ENCODE results near the gene INSYN1.
A peak's percentile ranks its signal among the peaks of the same experiment; 100 is the strongest.
"Not testable (repeated sequence)": the region's sequence is repeated elsewhere in the genome, so short reads cannot be mapped to it uniquely, and the experiment has no call there.

Gene INSYN1

DNA sequence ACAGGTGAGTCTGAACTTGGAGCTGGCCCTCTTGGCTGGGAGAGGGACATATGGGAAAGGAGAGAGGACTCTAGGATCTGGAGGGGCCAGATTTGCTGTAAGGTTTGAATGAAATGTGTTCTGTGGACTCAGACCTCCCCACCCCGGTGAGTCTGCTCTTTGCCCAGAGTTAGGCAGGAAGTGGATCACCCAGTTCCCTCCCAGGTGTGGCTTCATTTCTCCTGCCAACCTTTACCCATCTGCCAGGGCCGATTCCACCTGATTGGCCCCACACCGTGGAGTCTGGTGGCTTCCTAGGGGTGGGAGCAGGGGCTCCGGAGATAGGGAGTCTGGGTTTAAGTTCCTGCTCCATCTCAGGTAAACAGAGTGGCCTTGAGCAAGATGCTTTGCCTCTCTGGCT, 43.5 kb downstream of the INSYN1 start:
- DNase-seq, result no peak

DNA sequence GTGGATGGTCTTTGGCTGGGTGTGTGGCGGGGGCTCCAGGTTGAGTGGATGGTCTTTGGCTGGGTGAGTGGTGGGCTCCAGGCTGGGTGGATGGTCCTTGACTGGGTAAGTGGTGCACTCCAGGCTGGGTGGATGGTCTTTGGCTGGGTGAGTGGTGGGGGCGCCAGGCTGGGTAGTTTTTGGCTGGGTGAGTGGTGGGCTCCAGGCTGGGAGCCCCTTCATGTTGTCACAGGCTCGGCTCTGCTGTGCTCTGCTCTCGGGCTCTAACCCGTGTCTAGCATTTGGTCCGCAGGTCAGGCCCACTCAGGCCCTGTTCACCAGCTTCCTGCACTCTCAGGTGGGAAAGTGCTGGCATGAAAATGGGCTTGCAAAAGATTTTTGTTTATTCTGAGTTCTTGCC, 43.9 kb downstream of the INSYN1 start:
- no peak for DNase-seq

DNA sequence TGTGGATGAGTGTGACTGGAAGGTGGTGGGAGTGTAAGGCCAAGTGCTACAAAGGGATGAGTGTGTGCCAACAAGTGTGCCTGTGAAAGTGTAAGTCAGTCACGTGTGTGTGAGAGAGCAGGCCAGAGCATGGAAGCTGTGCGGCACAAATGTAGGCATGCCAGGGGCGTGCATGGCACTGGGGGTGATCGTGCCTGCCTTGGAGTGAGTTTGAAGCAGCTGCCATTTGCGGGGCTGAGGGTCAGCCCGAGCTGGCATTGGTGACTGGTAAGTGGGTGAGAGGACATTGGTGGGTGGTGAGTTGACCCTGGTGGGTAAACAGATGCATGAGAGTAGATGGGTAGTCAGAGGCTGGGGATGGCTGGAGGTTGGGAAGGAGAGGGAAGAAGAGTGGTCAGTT, 44.5 kb downstream of the INSYN1 start:
- DNase-seq, result no peak

DNA sequence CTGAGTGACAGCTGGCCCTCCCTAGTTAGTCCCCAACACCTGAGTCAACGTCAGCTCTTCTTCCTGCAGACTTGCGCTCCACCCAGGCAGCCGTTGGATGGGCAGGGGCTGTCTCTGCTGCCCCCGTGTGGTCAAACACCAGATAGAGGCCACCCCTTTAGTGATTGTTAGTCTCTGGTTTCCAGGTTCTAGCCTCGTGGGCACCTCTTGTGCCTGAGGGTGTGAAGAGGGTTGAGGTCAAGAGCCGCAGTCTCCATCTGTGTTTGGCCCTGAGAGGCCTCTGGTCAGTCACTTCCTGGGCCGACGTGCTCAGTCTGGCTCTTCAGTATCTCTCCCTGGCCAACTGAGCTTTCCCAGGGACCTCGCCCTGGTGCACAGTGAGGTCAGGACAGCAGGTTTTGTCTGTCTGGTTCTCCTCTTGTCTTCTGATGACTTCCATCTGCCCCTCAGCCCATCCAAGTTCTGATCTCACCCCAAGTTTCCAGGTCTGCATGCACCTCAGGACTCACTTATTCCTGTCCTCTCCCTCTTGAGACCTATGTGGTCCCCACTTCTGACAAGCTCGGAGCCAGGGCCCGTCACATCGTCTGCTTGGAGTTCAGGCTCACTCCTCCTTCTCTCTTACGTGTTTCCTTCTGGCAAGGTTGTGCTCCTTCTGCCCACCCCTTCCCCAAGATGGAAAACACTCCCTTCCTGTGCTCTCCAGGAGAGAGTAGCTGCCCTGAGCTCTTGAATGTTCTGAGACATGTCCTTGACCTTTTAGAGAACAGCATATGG, 48.1 kb downstream of the INSYN1 start:
- DNase-seq, result no peak

DNA sequence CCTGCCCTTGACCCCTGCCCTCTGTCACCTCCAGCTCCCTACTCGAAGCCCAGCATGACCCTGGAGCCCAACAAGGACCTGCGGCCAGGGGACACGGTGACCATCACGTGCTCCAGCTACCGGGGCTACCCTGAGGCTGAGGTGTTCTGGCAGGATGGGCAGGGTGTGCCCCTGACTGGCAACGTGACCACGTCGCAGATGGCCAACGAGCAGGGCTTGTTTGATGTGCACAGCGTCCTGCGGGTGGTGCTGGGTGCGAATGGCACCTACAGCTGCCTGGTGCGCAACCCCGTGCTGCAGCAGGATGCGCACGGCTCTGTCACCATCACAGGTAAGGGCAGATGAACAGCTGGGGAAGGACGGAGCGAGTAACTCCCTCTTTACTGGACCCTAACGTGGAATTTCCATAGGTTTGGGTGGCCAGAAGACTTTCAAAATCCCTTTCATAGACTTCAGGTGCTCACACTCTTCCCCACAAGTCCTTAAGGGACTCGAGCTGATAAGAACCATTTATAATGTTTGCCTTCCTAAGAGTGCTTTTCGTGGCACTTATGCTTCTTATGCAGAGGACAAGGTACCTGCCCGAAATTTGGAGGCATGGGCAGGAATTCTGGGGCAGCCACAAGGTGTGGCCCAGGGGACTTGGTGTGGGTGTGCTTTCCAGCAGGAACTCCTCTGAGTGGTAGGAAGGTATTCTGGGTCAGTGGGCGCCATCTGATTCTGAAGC, 48.8 kb downstream of the INSYN1 start:
- not testable (repeated sequence) for DNase-seq

DNA sequence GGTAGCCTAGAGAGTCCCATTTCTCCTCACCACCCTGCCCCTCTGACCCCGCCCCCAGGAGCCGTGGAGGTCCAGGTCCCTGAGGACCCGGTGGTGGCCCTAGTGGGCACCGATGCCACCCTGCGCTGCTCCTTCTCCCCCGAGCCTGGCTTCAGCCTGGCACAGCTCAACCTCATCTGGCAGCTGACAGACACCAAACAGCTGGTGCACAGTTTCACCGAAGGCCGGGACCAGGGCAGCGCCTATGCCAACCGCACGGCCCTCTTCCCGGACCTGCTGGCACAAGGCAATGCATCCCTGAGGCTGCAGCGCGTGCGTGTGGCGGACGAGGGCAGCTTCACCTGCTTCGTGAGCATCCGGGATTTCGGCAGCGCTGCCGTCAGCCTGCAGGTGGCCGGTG, 49.5 kb downstream of the INSYN1 start:
- DNase-seq, result not testable (repeated sequence)

DNA sequence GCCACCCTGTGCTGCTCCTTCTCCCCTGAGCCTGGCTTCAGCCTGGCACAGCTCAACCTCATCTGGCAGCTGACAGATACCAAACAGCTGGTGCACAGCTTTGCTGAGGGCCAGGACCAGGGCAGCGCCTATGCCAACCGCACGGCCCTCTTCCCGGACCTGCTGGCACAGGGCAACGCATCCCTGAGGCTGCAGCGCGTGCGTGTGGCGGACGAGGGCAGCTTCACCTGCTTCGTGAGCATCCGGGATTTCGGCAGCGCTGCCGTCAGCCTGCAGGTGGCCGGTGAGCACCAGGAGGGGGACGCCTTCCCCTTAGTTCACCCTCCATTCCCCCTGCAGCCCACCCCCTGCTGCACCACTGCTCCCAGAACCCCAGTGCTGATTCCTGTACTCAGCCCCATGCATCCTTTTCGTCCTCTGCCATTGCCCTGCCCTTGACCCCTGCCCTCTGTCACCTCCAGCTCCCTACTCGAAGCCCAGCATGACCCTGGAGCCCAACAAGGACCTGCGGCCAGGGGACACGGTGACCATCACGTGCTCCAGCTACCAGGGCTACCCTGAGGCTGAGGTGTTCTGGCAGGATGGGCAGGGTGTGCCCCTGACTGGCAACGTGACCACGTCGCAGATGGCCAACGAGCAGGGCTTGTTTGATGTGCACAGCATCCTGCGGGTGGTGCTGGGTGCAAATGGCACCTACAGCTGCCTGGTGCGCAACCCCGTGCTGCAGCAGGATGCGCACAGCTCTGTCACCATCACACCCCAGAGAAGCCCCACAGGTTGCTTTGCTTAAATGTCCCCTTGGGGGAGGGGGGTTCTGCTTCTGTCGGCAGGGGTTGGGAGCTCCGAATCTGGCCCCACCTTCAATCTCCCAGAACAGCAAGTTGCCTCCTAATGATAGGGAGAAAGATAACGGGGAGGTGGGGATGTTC, 50.6 kb downstream of the INSYN1 start:
- not testable (repeated sequence) for DNase-seq

DNA sequence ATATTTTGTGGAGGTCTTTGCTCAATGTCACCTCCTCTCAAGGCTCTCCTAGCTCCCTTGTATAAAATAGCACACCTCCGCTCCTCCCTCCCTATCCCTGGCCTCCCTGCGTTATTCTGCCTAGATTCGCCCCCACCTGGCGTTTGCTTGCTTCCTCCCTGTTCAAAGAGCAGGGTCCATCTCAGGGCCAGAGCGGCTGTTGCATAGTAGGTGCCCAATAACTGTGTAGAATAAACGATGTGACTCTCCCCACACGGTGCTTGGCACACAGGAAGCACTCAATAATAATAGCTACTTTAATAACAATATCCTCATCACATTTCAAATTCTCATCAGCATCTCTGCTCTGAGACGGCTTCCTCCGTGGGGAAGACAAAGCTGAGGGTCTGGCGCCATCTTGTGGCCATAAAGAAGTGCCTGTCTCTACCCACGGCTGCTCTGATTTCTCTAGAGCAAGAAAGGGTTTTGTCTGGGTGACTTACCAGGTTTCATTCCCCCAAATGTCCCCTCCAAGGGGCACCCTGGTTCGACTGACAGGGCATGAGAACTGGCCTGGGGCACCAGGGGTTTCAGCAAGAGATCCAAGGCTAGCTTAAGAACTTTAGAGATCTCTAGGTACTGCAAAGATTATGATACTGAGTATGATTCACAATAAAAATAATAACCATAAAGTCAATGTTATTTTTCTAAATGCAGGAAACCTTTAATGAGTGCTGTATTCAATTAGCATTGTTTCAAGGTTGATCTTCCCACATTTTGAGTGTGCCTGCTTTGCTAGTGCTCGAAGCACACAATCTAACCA, 52.9 kb downstream of the INSYN1 start:
- DNase-seq, result peak; percentile 24

DNA sequence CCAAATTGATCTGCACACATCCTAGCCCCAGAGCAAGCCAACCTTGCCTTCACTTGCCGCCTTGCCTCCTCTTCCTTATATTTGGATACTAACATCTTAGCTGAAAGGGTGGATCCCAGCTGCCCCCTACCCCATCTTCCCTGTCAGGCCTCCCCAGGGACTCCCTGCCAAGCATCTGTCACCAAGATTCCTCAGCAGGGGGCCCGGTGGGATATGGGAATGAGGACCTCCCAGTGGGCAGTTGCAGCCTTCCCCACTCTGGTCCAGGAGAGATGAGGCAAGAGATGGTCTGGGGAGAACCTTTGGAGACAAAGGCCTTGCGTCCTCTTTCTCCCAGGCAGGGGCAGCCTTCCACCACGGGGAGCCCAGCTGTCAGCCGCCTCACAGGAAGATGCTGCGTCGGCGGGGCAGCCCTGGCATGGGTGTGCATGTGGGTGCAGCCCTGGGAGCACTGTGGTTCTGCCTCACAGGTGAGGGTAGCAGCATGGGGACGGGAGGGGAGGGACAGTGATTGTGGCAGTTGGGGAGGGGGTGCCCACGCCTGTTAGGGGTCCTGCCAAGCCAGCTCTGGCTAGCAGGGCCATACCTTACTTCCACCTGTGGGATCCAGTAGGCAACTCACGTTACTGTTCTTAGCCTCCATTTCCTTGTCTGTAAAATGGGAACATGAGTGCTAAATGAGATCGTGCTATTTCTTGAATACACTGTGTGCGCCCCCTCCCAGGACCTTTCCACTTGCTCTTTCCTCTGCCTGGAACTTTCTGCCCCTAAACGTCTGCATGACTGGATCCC, 53.7 kb downstream of the INSYN1 start:
- DNase-seq, result no peak

DNA sequence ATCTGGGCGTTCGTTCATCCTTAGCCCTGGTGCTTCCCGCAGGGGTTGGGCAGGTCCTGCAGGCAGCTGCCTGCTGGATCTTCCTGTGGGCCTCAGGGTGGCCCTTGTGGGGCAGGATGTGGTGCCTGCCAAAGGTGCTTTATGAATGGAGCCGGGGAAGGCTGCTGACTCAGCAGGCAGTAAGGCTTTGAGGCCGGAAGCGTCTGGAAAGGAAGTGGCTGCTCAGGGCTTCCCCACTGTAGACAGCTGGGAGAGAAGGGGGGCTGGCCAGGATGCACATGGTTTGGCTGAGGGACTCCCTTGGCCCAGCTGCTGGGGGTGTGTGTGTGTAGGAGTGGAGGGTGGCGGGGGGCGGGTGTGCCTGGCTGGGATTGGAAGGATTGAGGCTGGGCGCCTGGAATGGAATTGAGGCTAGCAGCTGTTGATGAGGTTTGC, 56.1 kb downstream of the INSYN1 start:
- peak; percentile 83 for DNase-seq

DNA sequence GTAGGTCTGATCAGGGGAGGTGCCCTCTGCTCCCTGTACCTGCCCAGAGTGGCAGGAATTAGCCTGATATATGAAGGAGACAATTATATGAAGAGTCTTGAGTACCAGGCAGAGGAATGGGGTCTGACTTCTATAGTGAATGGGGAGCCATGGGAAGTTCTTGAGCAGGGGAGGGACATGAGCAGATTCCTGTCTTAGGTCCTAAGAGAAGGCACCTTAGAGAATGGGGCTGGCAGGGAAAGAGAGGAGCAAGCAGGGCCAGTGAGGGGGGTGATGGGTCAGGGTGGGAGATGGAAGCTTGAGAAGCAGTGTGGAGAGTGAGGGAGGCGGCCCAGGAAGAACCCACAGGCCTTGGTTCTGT, 56.5 kb downstream of the INSYN1 start:
- no peak for DNase-seq

DNA sequence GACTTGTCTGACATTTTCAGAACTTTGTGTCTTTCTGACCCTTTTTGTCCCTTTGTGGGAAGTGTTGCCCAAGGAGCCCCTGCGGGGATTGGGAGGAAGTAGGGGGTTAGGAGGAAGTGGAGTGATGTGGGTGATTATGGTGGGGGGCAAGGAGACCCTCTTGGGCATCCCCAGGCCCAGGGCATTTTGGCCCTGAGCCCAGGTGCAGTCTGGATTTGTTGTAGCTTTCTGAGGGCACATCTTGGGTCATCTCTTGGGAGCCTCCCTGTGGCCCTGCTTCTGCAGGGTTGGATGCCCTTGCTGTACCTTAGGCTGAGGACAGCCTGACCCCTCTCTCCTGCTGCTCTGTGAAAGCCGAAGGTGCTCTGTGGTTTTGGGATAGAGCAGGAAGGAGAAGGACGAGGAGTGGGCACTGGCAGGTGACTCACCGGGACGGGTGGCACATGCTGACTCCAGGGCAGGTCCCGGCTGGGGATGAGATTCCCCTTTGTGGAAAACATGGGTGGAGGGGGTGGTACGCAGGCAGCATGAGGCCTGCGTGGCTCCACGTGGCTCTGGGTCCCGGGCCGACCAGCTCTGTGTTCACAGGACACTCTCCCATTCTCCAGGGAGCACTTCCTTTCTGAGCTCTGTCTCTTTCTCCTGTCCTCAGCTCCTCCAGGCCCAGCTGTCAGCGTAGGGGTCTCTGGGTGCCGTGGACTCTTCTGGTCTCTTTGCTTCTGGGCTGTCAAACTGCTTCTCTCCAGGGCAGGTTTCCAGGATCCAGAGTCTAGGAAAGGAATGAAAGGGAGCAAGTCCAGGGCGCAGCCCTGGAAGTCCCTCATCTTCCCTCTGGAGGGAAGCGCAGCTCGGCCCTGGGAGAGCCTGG, 57.1 kb downstream of the INSYN1 start:
- DNase-seq, result no peak

DNA sequence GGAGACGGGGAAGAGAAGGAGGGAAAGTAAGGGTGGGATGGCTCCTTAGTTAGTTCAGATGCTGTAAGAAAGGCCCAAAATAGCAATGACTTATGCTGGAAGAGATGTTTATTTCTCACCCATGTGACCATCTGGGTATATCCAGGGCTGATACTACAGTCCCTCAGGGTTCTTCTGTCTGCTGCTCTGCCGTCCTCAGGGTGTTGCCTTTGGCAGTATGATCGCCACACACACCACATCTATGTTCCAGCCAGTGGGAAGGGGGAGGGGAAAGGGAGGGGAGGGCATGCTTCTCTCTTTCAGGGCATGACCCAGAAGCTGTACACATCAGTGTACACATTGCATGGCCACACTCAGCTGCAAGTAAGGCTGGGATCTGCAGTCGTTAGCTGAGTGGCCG, 58.7 kb downstream of the INSYN1 start:
- DNase-seq, result no peak

DNA sequence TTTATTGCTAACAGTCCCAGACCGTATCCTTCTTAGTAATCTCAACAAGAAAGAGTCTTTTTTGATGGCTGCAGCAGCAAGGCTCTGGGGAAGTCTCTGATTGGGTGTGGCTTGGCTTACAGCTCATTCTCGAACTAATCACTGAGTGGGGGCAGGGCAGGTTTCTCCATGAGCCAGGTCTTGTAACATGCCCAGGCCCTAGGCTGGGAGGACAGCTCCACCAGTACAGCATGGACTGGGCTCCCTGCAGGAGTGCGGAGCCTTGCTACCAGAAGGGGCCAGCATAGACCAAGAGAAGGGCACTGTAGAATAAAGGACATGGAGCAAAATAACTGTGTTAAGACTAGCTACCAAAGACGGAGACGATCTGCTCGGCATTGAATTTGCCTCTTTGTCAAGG, 61.8 kb downstream of the INSYN1 start:
- DNase-seq, result no peak

DNA sequence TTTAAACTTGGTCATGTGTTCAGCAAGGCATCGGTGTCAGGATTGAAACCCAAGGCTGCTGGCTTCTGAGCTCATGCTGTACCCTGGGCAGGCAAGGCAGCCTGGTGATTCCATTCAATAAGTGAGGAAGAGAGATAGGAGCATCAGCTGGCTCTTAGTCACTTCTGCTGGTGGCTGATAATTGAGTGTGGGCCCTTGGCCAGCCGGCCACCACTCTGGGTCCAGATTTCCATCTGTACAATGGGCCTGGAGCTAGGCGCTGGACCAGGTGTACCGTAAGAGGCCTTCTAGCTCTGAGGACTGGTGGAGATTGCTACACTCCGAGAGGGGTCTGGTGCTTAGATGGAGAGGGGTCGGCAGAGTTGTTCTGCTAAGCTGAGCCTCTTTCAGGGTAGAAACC, 64.7 kb downstream of the INSYN1 start:
- no peak for DNase-seq

DNA sequence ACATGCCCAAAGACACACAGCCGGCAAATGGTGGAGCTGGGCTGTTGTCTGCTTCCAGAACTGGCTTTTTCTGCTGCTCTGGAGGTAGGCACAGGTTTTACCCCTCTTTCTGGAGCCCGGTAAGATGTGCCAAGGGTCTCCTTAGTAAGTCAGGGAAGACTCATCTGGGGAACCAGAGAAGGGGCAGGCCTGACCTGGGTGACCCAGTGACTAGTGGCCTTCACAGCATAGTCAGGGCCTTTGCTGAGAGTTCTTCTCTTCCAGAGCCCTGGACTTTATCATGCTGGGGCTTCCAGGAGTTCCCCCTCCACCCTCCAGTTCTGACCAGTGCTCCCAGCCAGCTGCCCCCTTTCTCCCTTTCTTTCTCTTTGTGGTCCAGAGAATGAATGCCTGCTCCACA, 65.8 kb downstream of the INSYN1 start:
- no peak for DNase-seq

DNA sequence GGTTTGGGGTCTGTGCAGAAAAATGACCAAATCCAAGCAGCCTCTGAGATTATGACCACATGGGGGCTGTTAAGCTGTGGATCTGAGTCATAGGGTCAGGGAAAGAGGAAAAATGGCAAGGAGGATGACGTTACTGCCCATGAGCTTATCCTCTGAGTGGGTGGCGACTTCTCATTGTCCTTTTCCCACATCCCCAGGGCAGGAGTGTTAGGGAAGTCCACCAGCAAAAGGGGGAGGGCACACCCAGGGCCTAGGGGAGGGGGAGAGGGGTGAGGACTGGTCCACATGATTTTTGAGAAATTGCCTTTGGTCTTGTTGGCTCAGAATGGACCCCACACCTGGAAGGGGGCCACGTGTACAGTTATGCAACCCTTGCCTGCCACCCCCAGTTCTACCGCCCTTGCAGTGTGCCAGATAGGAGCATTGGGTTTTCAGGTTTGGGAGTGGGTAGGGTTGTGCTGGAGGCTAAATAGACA, 66.3 kb downstream of the INSYN1 start:
- DNase-seq, result no peak

DNA sequence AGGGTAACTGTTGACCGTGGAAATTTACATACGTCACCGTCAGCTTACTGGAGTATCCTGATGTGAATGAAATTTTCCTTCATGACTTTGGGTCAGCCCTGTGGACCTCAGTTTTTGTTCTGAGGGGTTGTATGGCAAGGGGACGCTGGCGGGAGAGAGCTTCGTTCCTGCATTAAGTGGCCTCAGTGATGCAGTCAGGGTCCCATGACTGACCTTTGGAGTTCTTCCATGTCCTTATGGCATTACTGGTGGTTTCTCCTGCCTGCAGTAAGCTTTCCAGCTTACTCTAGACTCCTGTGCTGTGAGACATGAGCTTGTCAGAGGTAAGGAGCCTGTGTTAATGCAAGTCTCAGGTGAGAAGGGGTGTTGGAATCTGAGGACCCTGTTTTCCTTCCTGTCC, 67.2 kb downstream of the INSYN1 start:
- DNase-seq, result no peak

Measured in DMS153 (cell line).